ENCODE data around the gene CAPS.
"Not testable (repeated sequence)": the region's sequence is repeated elsewhere in the genome, so short reads cannot be mapped to it uniquely, and the experiment has no call there.

Gene CAPS

GRCh38 chr19:5913739-5914357, at the start of gene CAPS:
Gene CAPS (plus strand): TSS chr19:5914254. CDS start chr19:5914407, 153 bp downstream.
- no peak for DNase-seq

- DNase-seq, result no peak
Measured at GRCh38 chr19:5864725-5865486, 49.1 kb upstream of the CAPS start.

GRCh38 chr19:5865772-5866171, 48.3 kb upstream of the CAPS start:
- no peak for DNase-seq

GRCh38 chr19:5867201-5868136, 46.6 kb upstream of the CAPS start:
- DNase-seq, result no peak

DNA sequence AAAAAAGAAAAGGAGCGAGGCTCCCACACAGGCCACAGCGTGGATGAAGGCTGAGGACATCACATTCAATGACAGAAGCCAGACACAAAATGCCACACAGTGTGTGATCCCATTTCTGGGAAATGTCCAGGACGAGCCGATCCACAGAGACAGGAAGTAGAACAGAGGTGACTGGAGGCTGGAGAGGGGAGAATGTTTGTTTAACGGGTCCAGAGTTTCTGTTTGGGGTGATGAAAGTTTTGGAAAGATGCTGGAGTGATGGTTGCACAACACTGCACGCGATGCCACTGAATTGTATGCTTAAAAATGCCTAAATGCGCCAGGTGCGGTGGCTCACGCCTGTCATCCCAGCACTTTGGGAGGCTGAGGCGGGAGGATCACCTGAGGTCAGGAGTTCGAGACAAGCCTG, 43.1 kb upstream of the CAPS start:
- no peak for DNase-seq

DNA sequence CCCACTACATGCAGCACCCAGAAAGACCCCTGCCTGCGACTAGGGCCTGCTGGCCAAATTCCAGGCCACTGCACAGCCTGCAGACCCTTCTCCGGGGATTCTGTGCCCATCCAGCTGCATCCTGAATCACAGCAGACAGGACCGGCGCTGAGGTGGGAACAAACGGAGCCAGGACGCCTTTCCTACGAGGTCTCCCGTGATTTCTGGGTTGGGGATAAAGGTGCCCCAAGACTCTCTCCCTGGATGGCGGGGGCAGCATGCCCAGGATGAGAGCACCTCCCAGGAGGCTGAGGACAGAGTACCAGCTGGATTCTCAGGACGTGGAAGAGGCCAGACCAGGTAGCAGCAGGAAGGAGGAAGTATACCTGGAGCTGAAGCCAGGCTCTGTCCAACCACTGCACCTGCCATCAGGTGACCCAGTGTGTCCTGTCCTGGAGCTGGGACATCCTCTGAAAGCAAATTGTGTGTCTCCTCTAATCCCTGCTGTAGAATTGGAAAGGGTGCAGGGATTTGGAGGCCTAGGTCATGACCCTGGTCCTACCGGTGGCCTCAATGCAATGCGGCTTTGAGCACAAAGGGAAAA, 40.3 kb upstream of the CAPS start:
- no peak for DNase-seq

DNA sequence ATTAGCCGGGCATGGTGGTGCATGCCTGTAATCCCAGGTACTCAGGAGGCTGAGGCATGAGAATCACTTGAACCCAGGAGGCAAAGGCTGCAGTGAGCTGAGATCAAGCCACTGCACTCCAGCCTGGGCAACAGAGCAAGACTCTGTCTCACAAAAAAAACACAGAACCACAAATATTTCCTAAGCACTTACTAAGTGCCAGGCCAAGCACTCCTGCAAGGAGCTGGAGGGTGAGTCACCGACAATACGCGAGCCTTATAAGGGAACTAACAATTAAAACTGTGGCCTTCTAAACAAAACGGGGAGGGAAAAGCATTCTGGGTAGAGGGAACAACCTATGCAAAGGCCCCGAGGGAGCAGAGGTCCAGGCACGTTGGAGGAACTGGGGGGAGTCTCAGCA, 39.6 kb upstream of the CAPS start:
- not testable (repeated sequence) for DNase-seq

DNA sequence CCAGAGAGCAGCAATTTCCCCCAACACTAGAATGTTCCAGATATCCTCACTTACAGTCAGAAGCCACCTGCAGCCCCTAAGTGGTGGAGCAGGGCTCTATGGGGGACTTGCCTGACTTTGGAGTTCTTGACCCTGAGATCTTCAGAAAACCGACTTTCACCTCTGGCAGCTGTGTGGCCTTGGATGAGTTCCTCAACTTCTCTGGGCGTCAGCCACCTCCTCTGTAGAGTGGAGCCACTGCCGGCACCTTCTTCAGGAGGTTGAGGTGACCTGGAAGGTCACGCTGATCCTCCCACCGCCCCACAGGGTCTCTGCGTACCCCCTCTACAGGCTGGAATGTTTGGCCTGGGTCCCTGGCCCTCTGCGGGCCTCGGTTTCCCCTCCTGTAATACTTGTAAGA, 36.6 kb upstream of the CAPS start:
- no peak for DNase-seq

DNA sequence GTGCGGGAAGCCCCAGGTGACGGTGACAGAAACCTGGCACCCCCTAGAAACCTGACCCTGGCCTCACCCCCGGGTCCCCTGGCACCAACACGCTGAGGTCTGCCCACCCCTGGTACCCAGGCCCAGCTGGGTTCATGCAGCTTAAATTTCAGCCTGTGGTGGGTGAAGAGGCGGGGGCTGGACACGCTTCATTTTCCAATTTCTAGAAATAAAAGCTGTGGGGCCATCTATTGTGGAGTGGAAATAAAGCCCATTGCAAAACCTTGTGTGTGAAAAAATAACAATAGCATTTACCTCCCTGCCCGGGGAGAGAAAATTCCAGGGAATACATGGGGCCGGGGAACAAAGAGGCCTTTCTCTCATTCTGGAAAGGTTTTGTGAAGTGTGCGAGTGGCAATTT, 36.2 kb upstream of the CAPS start:
- DNase-seq, result no peak

GRCh38 chr19:5880196-5880595, 33.9 kb upstream of the CAPS start:
- DNase-seq, result no peak

DNA sequence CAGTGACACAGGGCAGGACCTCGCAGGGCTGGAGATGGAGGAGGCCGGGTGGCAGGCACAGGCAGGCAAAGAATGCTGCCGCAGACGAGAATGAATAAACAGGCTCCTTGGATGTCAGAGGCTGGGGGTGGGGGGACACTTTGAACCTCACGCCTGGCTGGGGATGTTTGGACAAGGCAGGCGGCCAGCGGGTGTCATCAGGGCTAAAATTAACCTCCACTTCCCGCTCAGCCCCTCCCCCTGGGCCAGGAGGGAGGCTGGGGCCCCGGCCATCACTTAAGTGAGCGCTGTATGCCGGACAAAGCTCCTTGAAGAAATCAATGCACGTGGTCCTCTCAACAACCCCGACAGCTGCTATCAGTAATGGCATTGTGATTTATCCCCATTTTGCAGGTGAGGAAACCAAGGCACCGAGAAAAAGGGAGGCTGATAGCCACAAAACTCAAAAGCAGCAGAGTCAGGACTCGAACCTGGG, 33.4 kb upstream of the CAPS start:
- DNase-seq, result no peak

DNA sequence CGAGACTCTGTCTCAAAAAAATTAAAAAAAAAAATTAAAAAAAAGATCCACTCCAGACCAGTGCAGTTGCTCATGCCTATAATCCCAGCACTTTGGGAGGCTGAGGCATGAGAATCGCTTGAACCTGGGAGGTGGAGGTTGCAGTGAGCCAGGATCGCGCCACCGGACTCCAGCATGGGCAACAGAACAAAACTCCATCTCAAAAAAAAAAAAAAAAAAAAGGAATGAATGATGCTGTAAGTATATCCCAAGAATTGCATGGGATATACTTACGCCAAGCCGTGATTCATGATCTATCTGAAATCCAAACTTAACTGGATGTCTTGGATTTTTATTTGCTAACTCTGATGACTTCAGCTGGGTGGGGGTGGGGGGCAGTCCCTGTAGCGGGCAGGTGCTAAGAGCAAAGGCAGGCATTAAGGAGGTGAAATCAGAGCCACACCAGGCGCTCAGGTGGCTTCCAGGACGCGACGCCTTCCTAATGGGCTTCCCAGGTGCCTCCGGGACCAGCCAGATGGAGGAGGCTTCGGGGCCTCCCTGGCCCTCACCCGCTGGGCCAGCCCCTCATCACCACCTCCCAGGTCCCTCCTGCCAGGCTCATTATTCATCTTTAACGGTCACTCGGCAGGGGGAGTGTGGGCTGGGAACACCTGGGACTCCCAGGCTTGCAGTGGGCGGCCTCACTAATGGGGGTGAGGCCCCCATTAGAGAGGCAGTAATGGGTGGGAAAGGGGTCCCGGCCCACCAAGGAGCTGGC, 32.3 kb upstream of the CAPS start:
- no peak for DNase-seq

DNA sequence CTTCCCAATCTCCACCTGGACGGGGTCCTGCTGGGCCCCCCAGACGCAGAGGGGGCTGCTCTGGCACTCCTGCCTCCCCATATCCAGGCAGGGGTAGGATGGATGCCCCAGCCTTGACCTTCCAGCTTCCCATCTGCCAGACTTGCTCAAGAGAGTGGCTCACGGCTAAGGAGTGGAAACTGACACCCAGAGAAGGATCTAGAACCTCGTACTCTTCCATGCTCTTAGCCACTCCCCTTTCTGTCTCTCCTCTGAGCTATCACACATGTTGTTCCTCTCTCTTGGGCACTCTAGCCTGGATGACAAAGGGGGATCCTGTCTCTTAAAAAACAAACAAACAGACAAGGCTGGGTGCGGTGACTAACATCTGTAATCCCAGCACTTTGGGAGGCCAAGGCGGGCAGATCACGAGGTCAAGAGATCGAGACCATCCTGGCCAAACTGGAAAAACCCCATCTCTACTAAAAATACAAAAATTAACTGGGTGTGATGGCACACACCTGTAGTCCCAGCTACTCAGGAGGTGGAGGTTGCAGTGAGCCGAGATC, 31.6 kb upstream of the CAPS start:
- no peak for DNase-seq

- DNase-seq, result not testable (repeated sequence)
Measured at GRCh38 chr19:5883157-5883873, 30.7 kb upstream of the CAPS start.

DNA sequence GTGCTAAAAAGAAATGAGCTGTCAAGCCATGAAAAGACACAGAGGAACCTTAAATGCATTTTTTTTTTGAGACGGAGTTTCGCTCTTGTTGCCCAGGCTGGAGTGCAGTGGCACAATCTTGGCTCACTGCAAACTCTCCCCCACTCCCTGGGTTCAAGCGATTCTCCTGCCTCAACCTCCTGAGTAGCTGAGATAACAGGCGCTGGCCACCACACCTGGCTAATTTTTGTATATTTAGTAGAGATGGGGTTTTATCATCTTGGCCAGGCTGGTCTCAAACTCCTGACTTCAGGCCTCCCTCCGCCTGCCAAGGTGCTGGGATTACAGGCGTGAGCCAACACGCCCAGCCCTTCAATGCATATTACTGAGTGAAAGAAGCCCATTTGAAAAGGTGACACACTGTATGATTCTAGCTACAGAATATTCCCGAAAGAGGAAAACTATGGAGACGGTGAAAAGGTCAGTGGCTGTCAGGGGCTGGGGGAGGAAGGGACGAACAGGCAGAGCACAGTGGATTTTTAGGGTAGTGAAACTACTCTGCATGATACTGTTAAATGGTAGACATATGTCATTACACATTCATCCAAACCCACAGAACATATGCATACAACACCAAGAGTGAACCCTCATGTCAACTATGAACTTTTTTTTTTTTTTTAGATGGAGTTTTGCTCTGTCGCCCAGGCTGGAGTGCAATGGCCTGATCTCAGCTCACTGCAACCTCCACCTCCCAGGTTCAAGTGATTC, 29.8 kb upstream of the CAPS start:
- DNase-seq, result not testable (repeated sequence)

DNA sequence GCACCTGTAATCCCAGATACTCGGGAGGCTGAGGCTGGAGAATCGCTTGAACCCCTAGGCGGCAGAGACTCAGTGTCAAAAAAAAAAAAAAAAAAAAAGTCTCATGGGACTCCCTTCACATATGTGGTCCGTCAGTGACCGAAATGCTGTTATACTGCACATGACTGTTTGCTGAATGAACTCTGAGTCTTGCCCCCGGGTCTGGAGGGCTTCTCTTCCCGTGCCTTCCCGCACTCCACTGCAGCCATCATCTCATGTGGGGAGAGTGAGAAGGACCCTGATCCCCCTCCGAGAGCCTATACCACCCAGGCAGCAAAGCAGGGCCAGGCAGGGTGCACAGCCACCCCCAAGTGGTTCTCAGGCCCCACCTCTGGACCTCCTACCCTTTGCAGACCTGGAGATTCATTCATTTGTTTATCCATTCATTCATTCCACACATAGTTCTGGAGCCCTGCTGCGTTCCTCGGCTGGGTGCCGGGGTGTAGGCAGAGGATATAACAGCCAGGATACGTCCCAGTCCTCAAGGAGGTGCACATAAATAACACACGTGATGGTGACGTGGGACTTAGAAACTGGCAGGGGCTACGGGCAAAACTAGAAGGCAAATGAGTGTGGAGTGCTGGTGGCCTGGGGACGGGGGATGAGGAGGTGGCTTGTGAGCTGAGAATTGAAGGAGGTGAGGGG, 24.6 kb upstream of the CAPS start:
- no peak for DNase-seq

DNA sequence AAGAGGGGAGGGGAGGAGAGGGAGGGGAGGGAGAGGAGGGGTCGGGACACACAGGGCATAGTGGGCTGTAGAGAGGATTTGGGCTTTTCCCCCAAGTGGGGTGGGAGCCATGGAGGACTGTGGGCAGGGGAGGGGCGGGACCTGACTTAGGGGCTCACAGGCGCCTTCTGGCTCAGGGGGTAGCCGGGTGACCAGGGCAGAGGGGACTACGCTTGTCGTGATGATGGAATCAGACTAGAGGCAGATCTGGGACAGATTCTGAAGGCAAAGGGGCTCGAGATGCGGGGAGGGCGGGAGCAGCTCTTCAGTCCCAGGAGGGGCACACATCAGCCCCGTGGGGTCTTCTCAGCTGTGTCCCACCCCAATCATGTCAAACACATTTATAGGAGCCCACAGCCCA, 24.0 kb upstream of the CAPS start:
- no peak for DNase-seq

DNA sequence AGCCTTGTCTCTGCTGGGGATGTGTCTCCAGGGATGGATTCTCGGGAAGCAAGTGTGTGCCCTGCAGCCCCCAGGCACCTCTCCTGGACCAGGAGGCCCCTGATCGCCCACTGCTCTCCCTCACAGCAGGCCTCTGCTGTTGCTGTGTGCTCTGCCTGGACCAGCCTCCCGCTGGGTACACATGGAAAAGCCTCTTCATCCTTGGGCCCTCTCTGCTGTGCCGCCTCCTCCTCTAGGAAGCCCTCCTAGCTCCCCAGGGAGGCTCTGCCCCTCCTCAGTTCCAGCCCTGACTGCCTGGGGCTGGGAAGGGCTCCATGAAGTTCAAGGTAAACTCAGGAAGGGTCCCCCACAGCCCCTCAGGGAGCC, 22.5 kb upstream of the CAPS start:
- DNase-seq, result no peak

DNA sequence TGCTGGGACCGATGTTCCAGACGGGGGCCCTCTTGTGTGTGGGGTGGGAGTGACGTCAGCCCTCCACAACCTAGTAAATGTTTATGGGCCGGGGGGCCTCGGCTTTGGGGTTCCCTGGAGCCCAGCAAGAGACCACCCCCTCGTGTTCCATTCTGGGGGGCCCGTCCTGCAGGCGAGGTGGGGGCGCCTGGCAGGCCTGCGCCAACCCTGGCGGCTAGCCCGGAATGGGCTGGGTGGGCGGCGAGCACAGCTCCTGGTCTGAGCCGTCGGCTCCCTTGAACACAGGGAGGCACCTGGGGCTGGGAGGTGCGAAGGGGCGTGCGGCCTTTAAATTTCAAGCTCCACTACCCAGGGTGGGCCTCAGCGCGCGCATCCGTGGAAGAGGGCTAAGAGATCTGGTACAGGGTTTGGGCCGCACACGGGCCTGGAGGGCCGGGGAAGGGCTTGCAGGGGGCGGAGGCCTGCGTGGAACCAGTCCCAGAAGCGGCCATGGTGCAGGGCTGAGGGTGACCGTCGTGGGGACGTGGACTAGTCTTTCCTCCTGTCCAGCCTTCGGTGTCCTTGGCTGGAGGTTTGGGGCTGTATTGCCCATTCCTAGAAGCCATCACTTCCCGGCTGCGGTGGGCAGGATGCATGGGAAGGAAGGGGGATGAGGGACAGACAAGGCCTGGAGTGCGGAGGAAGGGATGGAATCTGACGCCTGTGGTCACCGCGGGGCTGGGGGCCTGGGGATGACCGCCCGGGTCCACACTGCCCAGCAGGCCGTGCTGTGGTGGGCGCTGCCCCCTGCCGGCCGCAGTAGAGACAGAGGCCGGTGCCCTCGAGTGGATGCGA, 21.9 kb upstream of the CAPS start:
- no peak for DNase-seq

Measured in activated CD4-positive, CD25-positive, alpha-beta regulatory T cell treated with anti-CD3 and anti-CD28 coated beads, Interleukin-2, amount 50 U/mL, for 72 hours (primary cell).